ENCODE results near the gene VRTN. TPM values are rescaled to one million over a fixed set of nuclear protein-coding genes. Genes with fewer than 3 reads are reported as not detected.

The VRTN gene
- total RNA-seq, 1 experiment from 2014 or later, result 104 TPM

- Mint-ChIP-seq H3K27me3 (ENCODE audit: low read depth) (no peaks in the 10 kb centered on the region; the same call in 1 of the 2 replicates), H3K9me3 (no peaks in the 10 kb centered on the region), H3K36me3 (ENCODE audit: insufficient read depth in 1 of 3, low read depth in 3 of 3) (no peaks in the 10 kb centered on the region), H3K27ac (no peak overlapping the region), H3K4me1 (peaks cover 3 to 4% of the 10 kb centered on the region in 2 experiments; a peak in 1 of 4 replicates), H3K4me3 (no peak overlapping the region)
- no peaks in the 10 kb centered on the region for H3K23me2 ChIP-seq (ENCODE audit: insufficient read length, low read depth, low read length, poor library complexity, severe bottlenecking)
- no CpG with 5 or more reads among the region's 4 CpGs for WGBS (ENCODE audit: extremely low coverage, insufficient read length, low lambda C conversion rate)
- no peak overlapping the region for H3K27ac ChIP-seq (ENCODE audit: insufficient read length, low read depth, low read length)
- H3K9me3 ChIP-seq (ENCODE audit: control insufficient read depth, low read depth, low read length), result no peaks in the 10 kb centered on the region
- H2BK20ac ChIP-seq (ENCODE audit: low read depth, low read length, poor library complexity, severe bottlenecking), result no peak overlapping the region
- no peaks in the 10 kb centered on the region for H3K79me1 ChIP-seq (ENCODE audit: insufficient read depth, low read depth, low read length, poor library complexity, severe bottlenecking)
- H3K4me1 ChIP-seq (ENCODE audit: insufficient read depth, low read length), result no peaks in the 10 kb centered on the region
- H3K9ac ChIP-seq (ENCODE audit: extremely low read depth, insufficient read length, low read length), result no peak overlapping the region
- H2AFZ ChIP-seq (ENCODE audit: low read length), result no peak overlapping the region
- H2BK12ac ChIP-seq (ENCODE audit: insufficient read length, low read depth, low read length), result no peak overlapping the region
- H4K8ac ChIP-seq (replicated peaks; ENCODE audit: insufficient read length, low read depth, low read length), result no peak overlapping the region
- no peak overlapping the region for H2BK5ac ChIP-seq (ENCODE audit: insufficient read length, low read length)
- no peaks in the 10 kb centered on the region for H4K20me1 ChIP-seq (ENCODE audit: control insufficient read depth, insufficient read depth, insufficient read length)
- H2AK5ac ChIP-seq (ENCODE audit: insufficient read length, low read length), result no peak overlapping the region
- no peak for DNase-seq
- no peak overlapping the region for H4K91ac ChIP-seq (ENCODE audit: insufficient read length, low read depth, low read length)
- no peak overlapping the region for H3K14ac ChIP-seq (ENCODE audit: insufficient read depth, low read length)
- no peak overlapping the region for H4K5ac ChIP-seq (ENCODE audit: insufficient read length, low read depth, low read length)
- H3K79me2 ChIP-seq (ENCODE audit: insufficient read depth, low read length), result no peaks in the 10 kb centered on the region
- no peak overlapping the region for H3K18ac ChIP-seq (ENCODE audit: insufficient read length, low read depth, low read length)
- H3K56ac ChIP-seq (ENCODE audit: insufficient read length, low read depth, low read length), result no peak overlapping the region
- no peak overlapping the region for H3T11ph ChIP-seq (ENCODE audit: low read length)
- H2BK120ac ChIP-seq (ENCODE audit: low read depth, low read length, poor library complexity, severe bottlenecking), result no peak overlapping the region
- no peaks in the 10 kb centered on the region for H3K27me3 ChIP-seq (ENCODE audit: insufficient read depth, low read length)
- H3K4me2 ChIP-seq (ENCODE audit: insufficient read depth, insufficient read length, low read length), result no peak overlapping the region
- no peak overlapping the region for H3K23ac ChIP-seq (ENCODE audit: insufficient read length, low read depth, low read length)
- H3K4ac ChIP-seq (ENCODE audit: low read depth, low read length), result no peak overlapping the region
- no peak overlapping the region for H2BK15ac ChIP-seq (ENCODE audit: low read depth, low read length)
- TF ChIP-seq CTCF (conservative IDR thresholded peaks at IDR 0.05), result no peak
Observed at GRCh38 chr14:74314576-74314975, 33.7 kb upstream of the VRTN start.
